ENCODE measurements around the gene ZBTB16.

ZBTB16 gene

DNA sequence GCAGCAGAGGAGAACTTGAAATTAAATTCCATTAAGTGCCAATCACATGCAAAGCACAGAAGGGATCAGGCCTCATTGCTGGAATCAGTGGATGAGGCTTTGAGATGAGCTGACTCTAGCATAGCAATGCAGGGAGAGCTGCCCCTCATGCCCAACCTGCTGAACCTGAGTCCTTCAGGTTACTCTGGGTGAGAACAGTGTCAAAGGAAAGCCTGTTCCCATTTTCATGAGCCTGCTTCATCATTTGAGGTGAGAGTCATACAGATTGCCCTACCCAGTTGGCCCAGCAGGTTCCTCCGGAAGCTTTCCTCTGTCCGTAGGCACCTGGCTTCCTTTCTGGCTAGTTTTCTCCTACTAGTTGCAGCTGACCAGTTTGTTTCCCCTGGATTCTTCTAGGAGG is 25.9 kb upstream of the ZBTB16 start:
- Histone ChIP-seq H3K27me3 (ENCODE audit: control insufficient read depth in 3 of 3, insufficient read depth in 3 of 3, low read depth in 1 of 3, low read length in 3 of 3) (peaks cover 0 to 7% (median 0%) of the 10 kb centered on the region in 3 experiments), H2BK5ac (ENCODE audit: low read length) (no peak overlapping the region), H3K4me2 (ENCODE audit: insufficient read depth, low read length, poor library complexity, severe bottlenecking) (no peak overlapping the region), H3K9ac (ENCODE audit: low read depth, low read length, poor library complexity) (no peak overlapping the region), H2BK12ac (ENCODE audit: low read length) (no peak overlapping the region), H2BK120ac (ENCODE audit: low read depth, low read length) (no peak overlapping the region), H3K36me3 (replicated peaks in 1 of 2; ENCODE audit: control insufficient read depth in 2 of 2, insufficient read depth in 2 of 2, low read length in 2 of 2) (no peaks in the 10 kb centered on the region), H2AFZ (ENCODE audit: low read length) (no peak overlapping the region), H4K91ac (ENCODE audit: low read depth, low read length, poor library complexity) (no peak overlapping the region), H4K8ac (ENCODE audit: low read depth, low read length) (peak overlapping the region; percentile 29), H3K4me1 (ENCODE audit: control insufficient read depth in 2 of 2, insufficient read depth in 1 of 2, low read depth in 1 of 2, low read length in 2 of 2) (peaks cover 3 to 5% of the 10 kb centered on the region in 2 donors), H3K14ac (ENCODE audit: low read length) (no peak overlapping the region), H3K79me1 (ENCODE audit: low read depth, low read length) (no peaks in the 10 kb centered on the region), H3K23ac (ENCODE audit: low read depth, low read length, poor library complexity) (no peak overlapping the region), H2AK5ac (ENCODE audit: low read depth, low read length) (no peak overlapping the region), H2BK15ac (ENCODE audit: low read length) (no peak overlapping the region), H3K4me3 (ENCODE audit: low read length in 2 of 2) (no peak overlapping the region), H3K18ac (ENCODE audit: low read length) (no peak overlapping the region), H3K27ac (replicated peaks; ENCODE audit: low read length) (no peak overlapping the region), H3K4ac (ENCODE audit: low read length) (no peak overlapping the region), H3K9me3 (replicated peaks in 1 of 2; ENCODE audit: control insufficient read depth in 2 of 2, insufficient read depth in 1 of 2, low read depth in 1 of 2, low read length in 2 of 2) (no peaks in the 10 kb centered on the region)
- no CpG with 5 or more reads among the region's 2 CpGs for WGBS, 2 donors (ENCODE audit: extremely low coverage in 2 of 2, insufficient read length in 2 of 2, insufficient replicate concordance in 1 of 2)
- DNase-seq (ENCODE audit: low spot score), result no peak

DNA sequence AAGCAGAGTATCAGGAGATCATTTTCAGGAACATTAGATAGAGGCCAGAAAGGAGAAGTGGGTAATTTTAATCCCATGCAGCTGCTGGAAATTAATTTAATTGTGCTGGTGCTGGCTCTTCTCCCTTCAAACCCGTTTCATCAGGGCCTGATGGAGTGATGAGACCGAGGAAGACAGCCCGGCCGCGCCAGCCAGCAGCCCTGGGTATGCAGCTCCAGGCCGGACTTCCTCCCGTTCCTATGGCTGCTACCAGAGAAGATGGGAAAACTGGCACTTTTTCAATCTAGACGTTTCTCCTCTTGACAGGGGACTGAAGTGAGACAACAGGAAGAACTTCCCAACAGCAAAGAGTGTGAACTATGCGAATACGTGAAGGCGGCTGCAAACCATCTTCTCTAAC is 24.6 kb upstream of the ZBTB16 start:
- H3K9ac ChIP-seq (ENCODE audit: low read depth, low read length, poor library complexity), result no peak overlapping the region
- peak overlapping the region; percentile 45 for H2BK5ac ChIP-seq (ENCODE audit: low read length)
- no peak overlapping the region for H2BK12ac ChIP-seq (ENCODE audit: low read length)
- no peak overlapping the region for H2BK15ac ChIP-seq (ENCODE audit: low read length)
- no peak overlapping the region for H2BK120ac ChIP-seq (ENCODE audit: low read depth, low read length)
- no peak overlapping the region for H2AFZ ChIP-seq (ENCODE audit: low read length)
- no peak overlapping the region for H3K4ac ChIP-seq (ENCODE audit: low read length)
- no peaks in the 10 kb centered on the region for H3K79me1 ChIP-seq (ENCODE audit: low read depth, low read length)
- no peak for DNase-seq (ENCODE audit: low spot score)
- H4K8ac ChIP-seq (ENCODE audit: low read depth, low read length), result no peak overlapping the region
- no peak overlapping the region for H3K14ac ChIP-seq (ENCODE audit: low read length)
- no peak overlapping the region for H3K4me3 ChIP-seq (ENCODE audit: low read length in 2 of 2)
- no CpG with 5 or more reads among the region's 11 CpGs for WGBS, 2 donors (ENCODE audit: extremely low coverage in 2 of 2, insufficient read length in 2 of 2, insufficient replicate concordance in 1 of 2)
- H2AK5ac ChIP-seq (ENCODE audit: low read depth, low read length), result peak overlapping the region; percentile 96
- H3K36me3 ChIP-seq (replicated peaks in 1 of 2; ENCODE audit: control insufficient read depth in 2 of 2, insufficient read depth in 2 of 2, low read length in 2 of 2), result no peaks in the 10 kb centered on the region
- no peak overlapping the region for H3K27ac ChIP-seq (replicated peaks; ENCODE audit: low read length)
- H3K23ac ChIP-seq (ENCODE audit: low read depth, low read length, poor library complexity), result no peak overlapping the region
- no peak overlapping the region for H3K4me2 ChIP-seq (ENCODE audit: insufficient read depth, low read length, poor library complexity, severe bottlenecking)
- peaks cover 3 to 5% of the 10 kb centered on the region in 2 donors for H3K4me1 ChIP-seq (ENCODE audit: control insufficient read depth in 2 of 2, insufficient read depth in 1 of 2, low read depth in 1 of 2, low read length in 2 of 2)
- no peaks in the 10 kb centered on the region for H3K27me3 ChIP-seq (ENCODE audit: control insufficient read depth in 3 of 3, insufficient read depth in 3 of 3, low read depth in 1 of 3, low read length in 3 of 3)
- no peak overlapping the region for H3K18ac ChIP-seq (ENCODE audit: low read length)
- no peaks in the 10 kb centered on the region for H3K9me3 ChIP-seq (replicated peaks in 1 of 2; ENCODE audit: control insufficient read depth in 2 of 2, insufficient read depth in 1 of 2, low read depth in 1 of 2, low read length in 2 of 2)
- no peak overlapping the region for H4K91ac ChIP-seq (ENCODE audit: low read depth, low read length, poor library complexity)

- Histone ChIP-seq H3K9me3 (replicated peaks in 1 of 2; ENCODE audit: control insufficient read depth in 2 of 2, insufficient read depth in 1 of 2, low read depth in 1 of 2, low read length in 2 of 2) (no peaks in the 10 kb centered on the region), H3K14ac (ENCODE audit: low read length) (no peak overlapping the region), H3K4me2 (ENCODE audit: insufficient read depth, low read length, poor library complexity, severe bottlenecking) (no peak overlapping the region), H4K91ac (ENCODE audit: low read depth, low read length, poor library complexity) (no peak overlapping the region), H2AFZ (ENCODE audit: low read length) (peak overlapping the region; percentile 85), H2BK15ac (ENCODE audit: low read length) (no peak overlapping the region), H3K18ac (ENCODE audit: low read length) (no peak overlapping the region), H2BK12ac (ENCODE audit: low read length) (no peak overlapping the region), H3K79me1 (ENCODE audit: low read depth, low read length) (no peaks in the 10 kb centered on the region), H3K4ac (ENCODE audit: low read length) (no peak overlapping the region), H3K36me3 (replicated peaks in 1 of 2; ENCODE audit: control insufficient read depth in 2 of 2, insufficient read depth in 2 of 2, low read length in 2 of 2) (no peaks in the 10 kb centered on the region), H2BK5ac (ENCODE audit: low read length) (no peak overlapping the region), H4K8ac (ENCODE audit: low read depth, low read length) (no peak overlapping the region), H3K27ac (replicated peaks; ENCODE audit: low read length) (no peak overlapping the region), H3K4me1 (ENCODE audit: control insufficient read depth in 2 of 2, insufficient read depth in 1 of 2, low read depth in 1 of 2, low read length in 2 of 2) (peaks cover 3 to 5% of the 10 kb centered on the region in 2 donors), H2BK120ac (ENCODE audit: low read depth, low read length) (no peak overlapping the region), H2AK5ac (ENCODE audit: low read depth, low read length) (no peak overlapping the region), H3K27me3 (ENCODE audit: control insufficient read depth in 3 of 3, insufficient read depth in 3 of 3, low read depth in 1 of 3, low read length in 3 of 3) (no peaks in the 10 kb centered on the region), H3K23ac (ENCODE audit: low read depth, low read length, poor library complexity) (no peak overlapping the region), H3K4me3 (ENCODE audit: low read length in 2 of 2) (no peak overlapping the region), H3K9ac (ENCODE audit: low read depth, low read length, poor library complexity) (no peak overlapping the region)
- WGBS, 2 donors (ENCODE audit: extremely low coverage in 2 of 2, insufficient read length in 2 of 2, insufficient replicate concordance in 1 of 2), result no CpG with 5 or more reads among the region's 37 CpGs
- DNase-seq (ENCODE audit: low spot score), result peak; percentile 88
Observed at GRCh38 chr11:114036147-114036811, 23.2 kb upstream of the ZBTB16 start.

GRCh38 chr11:114036958-114037357 is 22.6 kb upstream of the ZBTB16 start:
- no CpG with 5 or more reads among the region's 3 CpGs for WGBS, 2 donors (ENCODE audit: extremely low coverage in 2 of 2, insufficient read length in 2 of 2, insufficient replicate concordance in 1 of 2)
- no peaks in the 10 kb centered on the region for H3K27me3 ChIP-seq (ENCODE audit: control insufficient read depth in 3 of 3, insufficient read depth in 3 of 3, low read depth in 1 of 3, low read length in 3 of 3)
- no peak for DNase-seq (ENCODE audit: low spot score)

More at GRCh38 chr11:114036958-114037357, 22.6 kb upstream of the ZBTB16 start:
- Histone ChIP-seq H4K8ac (ENCODE audit: low read depth, low read length) (no peak overlapping the region), H3K14ac (ENCODE audit: low read length) (no peak overlapping the region), H3K9me3 (replicated peaks in 1 of 2; ENCODE audit: control insufficient read depth in 2 of 2, insufficient read depth in 1 of 2, low read depth in 1 of 2, low read length in 2 of 2) (no peaks in the 10 kb centered on the region), H2BK5ac (ENCODE audit: low read length) (no peak overlapping the region), H2BK120ac (ENCODE audit: low read depth, low read length) (no peak overlapping the region), H2AFZ (ENCODE audit: low read length) (no peak overlapping the region), H2BK15ac (ENCODE audit: low read length) (no peak overlapping the region), H2AK5ac (ENCODE audit: low read depth, low read length) (no peak overlapping the region), H3K36me3 (replicated peaks in 1 of 2; ENCODE audit: control insufficient read depth in 2 of 2, insufficient read depth in 2 of 2, low read length in 2 of 2) (no peaks in the 10 kb centered on the region), H2BK12ac (ENCODE audit: low read length) (no peak overlapping the region), H3K23ac (ENCODE audit: low read depth, low read length, poor library complexity) (no peak overlapping the region), H3K79me1 (ENCODE audit: low read depth, low read length) (no peaks in the 10 kb centered on the region), H4K91ac (ENCODE audit: low read depth, low read length, poor library complexity) (no peak overlapping the region), H3K4ac (ENCODE audit: low read length) (no peak overlapping the region), H3K27ac (replicated peaks; ENCODE audit: low read length) (no peak overlapping the region), H3K9ac (ENCODE audit: low read depth, low read length, poor library complexity) (no peak overlapping the region), H3K18ac (ENCODE audit: low read length) (no peak overlapping the region), H3K4me2 (ENCODE audit: insufficient read depth, low read length, poor library complexity, severe bottlenecking) (no peak overlapping the region), H3K4me1 (ENCODE audit: control insufficient read depth in 2 of 2, insufficient read depth in 1 of 2, low read depth in 1 of 2, low read length in 2 of 2) (peaks cover 3 to 4% of the 10 kb centered on the region in 2 donors), H3K4me3 (ENCODE audit: low read length in 2 of 2) (no peak overlapping the region)

Data from neuronal stem cell (in vitro differentiated cells).